HepG2 (cell line): ENCODE results near the gene ZNF605. TPM values are rescaled to one million over a fixed set of nuclear protein-coding genes. Genes with fewer than 3 reads are reported as not detected.

Experiments
- ATAC-seq: fragments of 200-7000 bp; cut with Tn5 transposase; 3 replicates; pipeline ENCODE4 v1.9.1; 2020; ENCODE audit warnings: mild to moderate bottlenecking, moderate library complexity
- BruUV-seq: library from RNA; stranded (reverse); fragments of 400-500 nt; replicated peaks from 2 replicates; lab custom pipeline; 2021; lab: Mats Ljungman, UMichigan
- CTCF ChIA-PET: fragments of 300-600 bp; formaldehyde crosslinking; extraction: SDS; loops from one replicate; lab custom pipeline; 2021; ENCODE audit warnings: low total read pairs, inconsistent platforms, low intra/inter-chr PET ratio; lab: Yijun Ruan, JAX
- POLR2A ChIA-PET: fragments of 350-600 bp; sonication (Branson Sonifier 250); formaldehyde crosslinking; loops from one replicate; lab custom pipeline; 2020; ENCODE audit warnings: antibody characterized with exemption, inconsistent platforms; lab: Yijun Ruan, JAX
- DNase-seq: peaks from one replicate; pipeline ENCODE4 v3.0.0-alpha.2; 2015; ENCODE audit warnings: low spot score
- FAIRE-seq: peaks from 3 replicates; lab custom pipeline; 2011; peaks lifted over from hg19 to GRCh38; lab: Jason Lieb, UNC
- H2AFZ ChIP-seq: one replicate; pipeline ENCODE4 v1.6.1; 2011; ENCODE audit warnings: low read length, inconsistent platforms
- H3K27ac ChIP-seq: fragments of 300-600 bp; 3 replicates; pipeline ENCODE4 v1.8.0; 2011; ENCODE audit warnings: mixed run types, mild to moderate bottlenecking, mixed read lengths, low read length, inconsistent platforms; ENCODE audit not compliant: insufficient read depth; ENCODE audit errors: extremely low read length
- H3K27me3 ChIP-seq, 2 experiments: fragments of 200-600 bp in 1 of 2; 2 replicates in 1 of 2; 3 replicates in 1 of 2; pipeline versions ENCODE4 v1.6.0 to v1.8.0; 2011; ENCODE audit warnings: low read length in 2 of 2, mild to moderate bottlenecking in 2 of 2, moderate library complexity in 2 of 2, inconsistent platforms in 1 of 2; ENCODE audit not compliant: insufficient read depth in 2 of 2, control insufficient read depth in 1 of 2
- H3K36me3 ChIP-seq, 2 experiments: fragments of 200-600 bp in 1 of 2; replicated peaks in 1 of 2; 2 replicates in 1 of 2; 3 replicates in 1 of 2; pipeline versions ENCODE4 v1.5.1 to v1.8.0; 2011; ENCODE audit warnings: low read length in 2 of 2, inconsistent platforms in 1 of 2; ENCODE audit not compliant: insufficient read depth in 2 of 2, control insufficient read depth in 1 of 2
- H3K4me1 ChIP-seq: 2 replicates; pipeline ENCODE4 v1.5.1; 2012; ENCODE audit warnings: low read length, inconsistent platforms; ENCODE audit not compliant: insufficient read depth
- H3K4me2 ChIP-seq: 2 replicates; pipeline ENCODE4 v1.6.0; 2011; ENCODE audit warnings: low read depth, low read length, inconsistent platforms
- H3K4me3 ChIP-seq, 3 experiments: fragments of 200-600 bp in 1 of 3; sonication (generic), shearing (Covaris generic) in 1 of 3; replicated peaks in 1 of 3; 2 replicates each; pipeline ENCODE4 v1.5.1; 2011 to 2016; ENCODE audit warnings: low read length in 3 of 3, inconsistent platforms in 2 of 3, low read depth in 2 of 3, mild to moderate bottlenecking in 2 of 3, control low read depth in 1 of 3, mixed read lengths in 1 of 3; ENCODE audit not compliant: insufficient read depth in 1 of 3
- H3K79me2 ChIP-seq: one replicate; pipeline ENCODE4 v1.6.1; 2011; ENCODE audit warnings: low read length, inconsistent platforms; ENCODE audit not compliant: insufficient read depth
- H3K9ac ChIP-seq: 2 replicates; pipeline ENCODE4 v1.6.0; 2011; ENCODE audit warnings: mild to moderate bottlenecking, low read depth, low read length, inconsistent platforms; ENCODE audit not compliant: insufficient read depth
- H3K9me3 ChIP-seq: 2 replicates; pipeline ENCODE4 v1.5.1; 2012; ENCODE audit warnings: mild to moderate bottlenecking, low read length
- H4K20me1 ChIP-seq: 2 replicates; pipeline ENCODE4 v1.6.0; 2011; ENCODE audit warnings: inconsistent platforms, mild to moderate bottlenecking, low read length, moderate library complexity; ENCODE audit not compliant: insufficient read depth
- ATF4 ChIP-seq, 2 experiments: fragments of 450-650 bp in 1 of 2; sonication (generic) in 1 of 2; formaldehyde crosslinking; IDR thresholded peaks; 2 replicates each; pipeline versions ENCODE4 v1.5.0 to v1.8.0; 2020 to 2022; ENCODE audit warnings: mild to moderate bottlenecking in 1 of 2, missing genetic modification reagents in 1 of 2
- TP53 ChIP-seq: sonication (generic); formaldehyde crosslinking; conservative IDR thresholded peaks from 2 replicates; pipeline ENCODE4 v1.4.0; 2020; ENCODE audit warnings: missing genetic modification reagents
- ZNF570 ChIP-seq: sonication (generic); formaldehyde crosslinking; IDR thresholded peaks from 2 replicates; pipeline ENCODE4 v1.4.0; 2020; ENCODE audit warnings: mild to moderate bottlenecking, missing genetic modification reagents, borderline replicate concordance
- ZNF652 ChIP-seq: IDR thresholded peaks from 2 replicates; pipeline ENCODE4 v1.6.1; 2016; ENCODE audit warnings: low read depth, borderline replicate concordance
- WGBS: methylation state at CpG from one replicate; pipeline ENCODE4 v1.1.6; 2017; ENCODE audit warnings: low lambda C conversion rate; 5-methylcytosine and 5-hydroxymethylcytosine counted together
- in situ Hi-C: cut with HindIII; loops from 2 replicates; pipeline ENCODE4 v1.10.0; 2017; ENCODE audit warnings: low pct_unique_long_range_greater_than_20kb; ENCODE audit not compliant: extremely low pct_ligation_motif_present
- intact Hi-C: fragments of 100-400 bp; cut with micrococcal nuclease; formaldehyde crosslinking; loops from one replicate; pipeline ENCODE4 v1.10.0; 2022; ENCODE audit not compliant: unreplicated experiment
- polyA plus RNA-seq, 8 experiments: library from polyadenylated mRNA; depleted of rRNA in 3 of 8; stranded (reverse) in 7 of 8; unstranded in 1 of 8; fragments of >200 nt; fragmentation: Illumina TruSeq in 4 of 8; extraction: Trizol in 4 of 8; gene quantifications; 2 replicates each; pipeline versions ENCODE4 v1.2.1 to v1.2.3, GENCODE V29; 2011 to 2016; ENCODE audit warnings: low read depth in 4 of 8, missing spikeins in 1 of 8, mixed read lengths in 1 of 8; ENCODE audit not compliant: insufficient read depth in 1 of 8
- total RNA-seq, 5 experiments: library from RNA; depleted of rRNA; stranded (reverse); fragments of >200 nt; fragmentation: Illumina TruSeq; extraction: Trizol; gene quantifications; 2 replicates each; pipeline ENCODE4 v1.2.3, GENCODE V29; 2016; ENCODE audit warnings: low read depth in 1 of 5
- TF ChIP-seq, protein P1 (sequence below): sonication (generic); formaldehyde crosslinking; IDR thresholded peaks from 2 replicates; pipeline ENCODE4 v1.9.0; 2021; ENCODE audit warnings: missing genetic modification reagents, borderline replicate concordance

The ZNF605 gene
- total and polyA plus RNA-seq, 2 of the 13 experiments (the other 11 are each of a cell fraction or from before 2014, with no cell fraction given), result 6.7 to 6.8 TPM

- ChIA-PET POLR2A (no interaction called here), CTCF (no interaction called here)
- Histone ChIP-seq H3K36me3 (peaks cover 19 to 31% of the 10 kb centered on the region in 2 experiments; a peak in 4 of 5 replicates), H3K27ac (no peak overlapping the region), H3K9ac (no peak overlapping the region), H3K9me3 (no peaks in the 10 kb centered on the region), H3K27me3 (no peaks in the 10 kb centered on the region), H4K20me1 (no peaks in the 10 kb centered on the region), H2AFZ (no peak overlapping the region), H3K4me3 (no peak overlapping the region), H3K4me1 (no peaks in the 10 kb centered on the region), H3K4me2 (no peak overlapping the region), H3K79me2 (no peaks in the 10 kb centered on the region)
- ATAC-seq (no peak), DNase-seq (no peak), FAIRE-seq (no peak)
- in situ Hi-C loops (no loop called here), intact Hi-C loops (no loop called here)
- 99% methylated on average over 8 of the region's 12 CpGs for WGBS
- BruUV-seq, result no TSS peak
- TF ChIP-seq TP53 (no peak), ZNF652 (CRISPR knock-in tag) (no peak), ATF4 (CRISPR knock-in tag; IDR thresholded peaks at IDR 0.05) (no peak), ZNF570 (no peak)
- TF ChIP-seq, protein P1, sequence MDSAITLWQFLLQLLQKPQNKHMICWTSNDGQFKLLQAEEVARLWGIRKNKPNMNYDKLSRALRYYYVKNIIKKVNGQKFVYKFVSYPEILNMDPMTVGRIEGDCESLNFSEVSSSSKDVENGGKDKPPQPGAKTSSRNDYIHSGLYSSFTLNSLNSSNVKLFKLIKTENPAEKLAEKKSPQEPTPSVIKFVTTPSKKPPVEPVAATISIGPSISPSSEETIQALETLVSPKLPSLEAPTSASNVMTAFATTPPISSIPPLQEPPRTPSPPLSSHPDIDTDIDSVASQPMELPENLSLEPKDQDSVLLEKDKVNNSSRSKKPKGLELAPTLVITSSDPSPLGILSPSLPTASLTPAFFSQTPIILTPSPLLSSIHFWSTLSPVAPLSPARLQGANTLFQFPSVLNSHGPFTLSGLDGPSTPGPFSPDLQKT, result no peak
Observed at GRCh38 chr12:132872975-132873421, 83.1 kb downstream of the ZNF605 start.
